GM20000 (cell line): ENCODE measurements around the gene KRT2.

ENCODE experiments used
- DNase-seq: peaks from one replicate; pipeline ENCODE4 v3.0.0; 2012; ENCODE audit warnings: low spot score
- TF ChIP-seq, protein P1 (sequence below): IDR thresholded peaks from 2 replicates; pipeline ENCODE4 v1.5.1; 2012; ENCODE audit warnings: mild to moderate bottlenecking, control low read depth; ENCODE audit errors: extremely low read depth, missing control alignments

The KRT2 gene

GRCh38 chr12:52684431-52684830 lies 32.4 kb upstream of the KRT2 start:
- TF ChIP-seq, protein P1, sequence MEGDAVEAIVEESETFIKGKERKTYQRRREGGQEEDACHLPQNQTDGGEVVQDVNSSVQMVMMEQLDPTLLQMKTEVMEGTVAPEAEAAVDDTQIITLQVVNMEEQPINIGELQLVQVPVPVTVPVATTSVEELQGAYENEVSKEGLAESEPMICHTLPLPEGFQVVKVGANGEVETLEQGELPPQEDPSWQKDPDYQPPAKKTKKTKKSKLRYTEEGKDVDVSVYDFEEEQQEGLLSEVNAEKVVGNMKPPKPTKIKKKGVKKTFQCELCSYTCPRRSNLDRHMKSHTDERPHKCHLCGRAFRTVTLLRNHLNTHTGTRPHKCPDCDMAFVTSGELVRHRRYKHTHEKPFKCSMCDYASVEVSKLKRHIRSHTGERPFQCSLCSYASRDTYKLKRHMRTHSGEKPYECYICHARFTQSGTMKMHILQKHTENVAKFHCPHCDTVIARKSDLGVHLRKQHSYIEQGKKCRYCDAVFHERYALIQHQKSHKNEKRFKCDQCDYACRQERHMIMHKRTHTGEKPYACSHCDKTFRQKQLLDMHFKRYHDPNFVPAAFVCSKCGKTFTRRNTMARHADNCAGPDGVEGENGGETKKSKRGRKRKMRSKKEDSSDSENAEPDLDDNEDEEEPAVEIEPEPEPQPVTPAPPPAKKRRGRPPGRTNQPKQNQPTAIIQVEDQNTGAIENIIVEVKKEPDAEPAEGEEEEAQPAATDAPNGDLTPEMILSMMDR, result no peak
- DNase-seq, result no peak

DNA sequence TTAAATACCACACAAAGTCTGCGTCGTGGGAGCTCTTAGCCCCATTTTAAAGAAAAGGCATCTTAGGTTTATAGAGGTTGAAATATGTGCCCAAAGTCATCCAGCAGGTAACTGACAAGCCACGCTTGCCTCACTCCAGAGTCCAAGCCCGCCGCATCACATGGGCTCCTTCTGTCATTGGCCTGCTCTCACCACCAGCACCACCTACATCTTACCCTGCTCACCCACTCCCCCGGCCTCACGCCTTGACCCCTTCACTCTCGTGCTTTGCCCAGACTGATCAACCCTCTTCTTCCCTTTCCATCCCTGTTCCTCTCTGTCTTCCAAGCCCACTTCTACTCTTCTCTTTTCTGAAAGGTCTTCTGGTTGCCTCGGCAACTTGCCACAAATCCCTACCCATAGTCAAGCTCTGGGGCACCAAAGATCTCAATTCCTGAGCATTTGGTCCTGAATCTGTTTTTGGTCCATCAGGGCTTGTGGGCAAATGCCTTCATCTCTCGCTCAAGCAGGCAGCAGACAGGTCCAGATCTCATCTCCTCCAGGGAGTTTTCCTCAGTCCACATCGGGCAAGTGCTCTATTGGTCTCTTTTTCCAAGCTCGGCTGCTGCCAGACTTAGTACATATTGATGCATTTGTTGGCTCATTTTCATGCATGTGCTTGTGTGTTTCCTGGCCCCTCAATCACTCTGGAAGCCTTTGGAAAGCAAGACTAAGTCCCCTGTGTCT lies 31.7 kb upstream of the KRT2 start:
- no peak for DNase-seq
- TF ChIP-seq, protein P1, result no peak

DNA sequence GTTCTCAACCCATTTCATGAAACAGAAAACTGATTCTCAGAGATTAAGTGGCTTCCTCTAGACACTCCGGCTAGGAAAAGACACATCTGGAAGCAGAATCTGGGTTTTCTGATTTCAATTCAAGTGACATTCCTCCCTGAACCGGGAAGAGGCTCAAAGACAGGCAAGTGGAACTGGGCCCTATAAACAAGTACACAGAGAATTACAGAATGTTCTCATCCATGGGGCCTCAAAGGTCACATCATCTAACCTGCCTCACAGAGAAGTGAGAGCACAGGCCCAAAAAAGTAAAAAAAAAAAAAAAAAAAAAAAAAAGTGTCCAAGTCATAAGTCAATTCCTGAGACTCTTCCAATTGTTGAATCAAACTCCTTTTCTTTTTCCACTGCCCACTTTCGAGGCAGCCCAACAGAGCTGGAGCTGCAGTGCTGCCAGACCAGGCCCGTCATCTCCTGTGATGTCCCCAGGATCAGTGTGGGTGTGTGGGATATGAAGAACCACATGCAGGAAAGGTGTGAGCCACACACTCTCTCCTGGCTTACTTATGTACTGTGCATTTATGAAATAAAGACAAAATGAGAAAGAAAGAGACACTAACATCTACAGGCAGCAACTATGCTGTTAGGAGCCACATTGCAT lies 31.0 kb upstream of the KRT2 start:
- TF ChIP-seq, protein P1, result no peak
- DNase-seq, result no peak

DNA sequence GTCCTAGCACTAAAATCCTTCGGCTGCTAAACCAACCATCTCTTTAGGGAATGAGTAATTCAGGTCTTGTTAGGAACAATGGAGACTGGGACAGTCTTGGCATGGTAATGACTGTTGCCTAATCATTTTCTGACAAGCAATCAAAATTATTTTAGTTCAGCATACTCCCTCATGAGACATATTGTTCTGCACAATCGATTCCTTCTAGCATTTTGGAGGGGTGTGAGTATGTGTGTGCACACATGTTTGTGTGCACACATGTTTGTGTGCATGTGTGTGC lies 30.3 kb upstream of the KRT2 start:
- no peak for DNase-seq
- TF ChIP-seq, protein P1, result no peak

DNA sequence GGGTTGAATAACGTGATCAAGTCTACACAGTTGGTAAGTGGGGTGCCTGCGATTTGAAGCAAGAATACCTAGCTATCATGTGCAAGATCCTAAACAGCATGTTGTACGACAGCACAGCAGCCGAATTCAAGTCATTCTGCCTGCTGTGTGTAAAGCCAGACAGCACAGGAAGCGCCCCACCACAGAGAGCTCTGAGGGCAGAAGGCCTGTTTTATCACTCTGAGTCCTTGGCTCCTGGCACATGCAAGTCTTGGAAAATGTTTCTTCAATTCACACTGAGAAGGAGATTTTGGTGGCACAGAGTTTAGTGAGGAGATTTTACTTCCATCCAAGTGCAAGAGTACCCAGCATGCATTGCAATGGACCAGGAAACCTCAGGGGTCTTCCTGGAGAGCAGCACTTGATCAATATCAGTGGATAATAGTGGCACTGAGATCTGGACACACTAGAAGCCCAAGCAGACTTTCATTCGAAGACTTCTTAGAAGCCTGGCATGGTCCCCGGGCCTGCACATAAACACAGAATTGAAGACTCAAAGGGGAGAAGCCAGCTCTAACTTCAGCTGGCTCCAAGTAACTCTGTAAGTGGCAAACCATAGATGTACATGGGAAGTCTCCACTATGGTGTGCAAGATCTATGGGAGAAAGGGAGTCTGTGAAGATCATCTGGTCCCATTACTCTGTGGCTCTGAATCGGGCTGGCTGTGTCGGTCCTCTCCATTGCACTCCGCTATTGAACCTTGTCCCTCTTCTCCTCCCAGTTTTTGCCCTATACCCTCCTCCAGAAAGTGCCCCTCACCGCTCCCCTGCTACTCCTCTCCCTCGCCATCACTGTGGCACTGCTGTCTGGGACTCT lies 29.7 kb upstream of the KRT2 start:
- TF ChIP-seq, protein P1, result no peak
- DNase-seq, result no peak

GRCh38 chr12:52680363-52680762 lies 28.4 kb upstream of the KRT2 start, which contains the start of gene KRT1:
Gene KRT1 (minus strand): TSS chr12:52680407. CDS start chr12:52680348, 59 bp downstream.
- TF ChIP-seq, protein P1, result no peak

DNA sequence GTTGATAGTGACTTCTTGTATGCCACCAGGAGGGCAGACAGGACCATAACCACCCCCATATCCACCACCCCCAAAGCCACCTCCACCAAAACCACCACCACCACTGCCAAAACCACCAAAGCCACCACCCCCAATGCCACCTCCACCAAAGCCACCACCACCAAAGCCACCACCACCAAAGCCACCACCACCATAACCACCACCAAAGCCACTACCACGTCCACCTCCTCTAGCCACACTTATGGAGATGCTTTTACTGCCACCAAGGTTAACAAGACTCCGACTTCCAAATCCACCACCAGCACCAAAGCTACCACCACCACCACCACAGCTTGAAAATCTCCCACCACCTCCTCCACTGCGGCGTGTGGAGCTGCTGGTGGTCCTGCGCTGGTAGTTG lies 27.9 kb upstream of the KRT2 start:
- TF ChIP-seq, protein P1, result no peak
- no peak for DNase-seq

More at GRCh38 chr12:52680363-52680762, 28.4 kb upstream of the KRT2 start, which contains the start of gene KRT1:
- no peak for DNase-seq
